Suppressor macrophage treated with lipopolysaccharide for 1 hour (primary cell): ENCODE measurements around the gene DCBLD2.

Experiments used
- DNase-seq, 3 donors: peaks; one replicate each; pipeline ENCODE4 v3.0.0-alpha.2; 2020 to 2022

DCBLD2 gene

DNA sequence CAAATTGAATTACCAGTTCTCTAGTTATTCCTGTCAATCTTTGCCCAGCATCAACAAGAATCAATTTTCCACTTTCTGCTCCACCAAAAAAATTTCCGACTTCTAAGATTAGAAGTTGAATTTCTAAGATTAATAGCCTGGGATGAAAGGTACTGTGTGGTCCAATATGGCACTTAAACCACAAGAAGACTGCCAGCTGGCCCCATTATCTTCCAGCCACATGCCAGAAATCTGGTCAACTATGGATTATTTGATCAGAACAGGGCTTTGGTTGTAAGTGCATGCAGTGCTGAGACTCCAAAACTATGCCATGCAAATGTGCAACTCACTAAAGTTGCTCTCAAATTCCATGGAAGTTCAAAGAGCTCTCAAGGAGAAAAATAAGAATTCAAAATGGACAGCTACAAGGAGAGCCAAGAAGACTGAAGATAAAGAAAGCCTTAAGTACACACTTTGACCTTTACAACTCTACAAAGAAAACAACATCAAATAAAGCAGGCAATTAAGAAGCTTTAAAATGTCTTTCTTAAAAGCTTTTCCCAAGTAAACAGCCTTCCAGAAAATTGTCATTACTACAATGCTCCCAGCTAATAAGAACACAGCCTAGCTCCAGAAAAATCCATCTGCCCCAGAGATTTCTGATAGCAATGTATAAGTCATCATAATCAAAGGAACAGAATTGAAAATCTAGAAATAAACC, 74.1 kb downstream of the DCBLD2 start:
- DNase-seq: no peak

DNA sequence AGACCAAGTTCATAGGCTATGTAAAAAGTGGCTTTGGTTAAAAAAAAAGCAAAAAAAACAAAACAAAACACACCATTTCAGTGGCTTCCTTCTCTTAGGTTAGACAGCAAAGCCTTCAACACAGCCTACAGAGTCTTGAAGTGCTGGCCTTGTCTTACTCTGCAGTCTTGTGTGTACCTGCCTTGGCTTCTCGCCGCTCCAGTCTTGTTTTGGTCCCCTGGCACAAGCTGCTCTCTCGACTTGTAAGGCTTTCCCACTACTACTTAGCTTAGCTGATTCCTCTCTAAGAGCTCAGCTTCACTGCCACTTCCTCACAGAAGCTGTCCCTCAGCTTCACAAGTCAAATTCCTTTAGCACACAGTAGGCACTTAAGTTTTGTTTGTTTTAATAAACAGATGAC, 75.4 kb downstream of the DCBLD2 start:
- no peak for DNase-seq

DNA sequence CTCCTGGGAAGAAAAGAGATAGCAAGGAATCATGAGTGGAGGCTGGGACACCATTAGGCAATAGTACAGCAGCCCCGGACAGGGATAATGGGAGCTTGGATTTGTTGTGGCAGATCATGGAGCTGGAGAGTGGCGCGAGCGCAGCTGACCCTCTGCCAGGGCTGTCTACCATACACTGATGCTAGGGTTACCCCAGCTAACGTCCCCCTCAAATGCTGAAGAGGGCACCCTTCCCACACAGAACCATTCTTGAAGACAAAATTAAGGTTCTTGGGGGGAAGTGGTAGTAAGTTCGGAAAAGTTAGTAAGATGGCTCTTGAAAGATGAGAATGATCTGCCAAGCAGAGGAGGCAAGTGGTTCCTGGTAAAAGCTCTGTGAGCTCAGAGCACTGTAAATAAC, 77.2 kb downstream of the DCBLD2 start:
- DNase-seq: no peak

DNA sequence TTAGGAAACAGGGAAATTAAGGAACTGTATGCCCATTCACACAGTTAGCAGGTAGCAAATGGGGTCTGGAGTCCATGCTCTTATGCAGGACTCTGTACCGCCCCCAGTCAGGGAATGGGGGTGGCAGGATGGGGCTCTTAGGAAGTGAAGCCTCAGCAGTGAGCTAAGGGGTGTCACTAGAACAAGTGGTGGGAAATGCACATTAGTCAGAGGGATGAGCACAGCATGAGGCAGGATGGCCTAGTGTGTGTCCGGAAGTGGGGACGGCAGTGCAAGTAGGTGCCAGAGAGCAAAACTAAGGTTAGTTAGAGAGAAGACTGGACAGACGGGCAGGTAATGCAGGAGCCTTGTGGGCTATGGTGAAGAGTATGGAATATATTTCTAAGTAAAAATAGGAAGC, 77.7 kb downstream of the DCBLD2 start:
- DNase-seq: no peak

DNA sequence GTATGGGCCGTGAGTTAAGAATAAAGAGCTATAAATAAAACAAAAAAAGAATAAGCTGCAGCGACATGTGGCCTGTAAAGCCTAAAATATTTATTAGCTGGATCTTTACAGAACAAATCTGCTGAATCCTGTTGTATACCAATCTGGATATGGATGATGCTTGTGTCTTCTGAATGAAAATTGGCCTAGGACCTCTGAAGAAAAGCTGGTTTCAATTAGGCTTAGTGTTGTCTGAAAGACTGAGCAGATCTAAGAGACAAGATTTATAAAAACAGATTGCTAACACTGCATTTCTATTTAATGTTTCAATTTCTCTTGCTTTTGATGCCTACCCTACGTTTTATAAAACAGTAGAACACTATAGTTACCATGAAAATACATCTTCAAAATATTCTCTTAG, 80.4 kb downstream of the DCBLD2 start:
- DNase-seq: no peak

DNA sequence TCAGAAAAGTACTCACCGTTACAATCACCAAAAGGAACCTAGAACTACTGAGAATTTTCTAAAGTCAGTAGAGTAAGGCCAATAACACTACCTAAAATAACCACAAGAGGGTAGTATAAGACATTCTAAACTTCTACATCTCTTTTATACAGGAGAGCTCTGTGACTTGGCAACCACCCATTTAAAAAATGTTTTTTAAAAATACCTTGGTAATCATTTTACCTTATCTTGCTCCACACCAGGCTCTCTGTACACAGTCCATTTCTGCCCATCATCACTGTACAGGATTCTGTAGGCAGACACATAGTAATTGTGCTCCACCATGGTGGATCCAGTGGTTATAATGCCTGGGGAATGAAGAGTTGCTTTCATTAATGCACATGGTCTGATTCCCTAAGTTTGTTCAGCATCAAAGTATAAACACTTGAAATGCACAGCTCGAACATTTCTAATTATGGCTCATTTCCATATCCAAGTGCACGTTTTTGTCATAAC, 83.9 kb downstream of the DCBLD2 start:
- peak; percentile 48 to 76 (median 76) for DNase-seq

DNA sequence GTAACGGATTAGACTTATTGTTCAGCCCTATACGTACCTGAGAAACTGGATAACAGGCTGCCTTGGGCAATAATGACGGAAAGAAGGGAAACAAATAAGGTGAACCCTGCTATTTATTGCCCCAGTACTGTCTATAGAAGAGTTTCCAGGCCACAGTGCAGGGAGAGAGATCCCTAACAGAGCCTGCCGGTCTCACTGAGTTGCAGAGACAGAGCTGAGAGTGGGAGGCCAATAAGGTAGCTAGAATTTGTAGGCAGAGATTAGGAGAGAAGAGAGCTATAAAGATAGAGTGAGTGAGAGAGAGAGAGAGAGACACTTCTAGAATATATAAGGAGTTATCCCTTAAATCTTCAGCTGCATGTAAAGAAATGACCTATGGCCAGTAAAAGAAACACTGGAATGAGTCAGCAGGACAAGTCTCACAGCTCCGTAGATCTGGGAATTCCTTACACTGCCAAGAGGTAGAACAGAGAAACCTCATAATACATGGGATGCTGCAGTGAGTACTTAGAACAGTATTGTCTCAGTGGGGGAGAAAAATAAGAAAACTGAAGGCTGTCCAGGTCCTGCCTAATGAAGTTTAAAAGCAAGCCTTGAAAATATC, 86.6 kb downstream of the DCBLD2 start:
- no peak for DNase-seq

DNA sequence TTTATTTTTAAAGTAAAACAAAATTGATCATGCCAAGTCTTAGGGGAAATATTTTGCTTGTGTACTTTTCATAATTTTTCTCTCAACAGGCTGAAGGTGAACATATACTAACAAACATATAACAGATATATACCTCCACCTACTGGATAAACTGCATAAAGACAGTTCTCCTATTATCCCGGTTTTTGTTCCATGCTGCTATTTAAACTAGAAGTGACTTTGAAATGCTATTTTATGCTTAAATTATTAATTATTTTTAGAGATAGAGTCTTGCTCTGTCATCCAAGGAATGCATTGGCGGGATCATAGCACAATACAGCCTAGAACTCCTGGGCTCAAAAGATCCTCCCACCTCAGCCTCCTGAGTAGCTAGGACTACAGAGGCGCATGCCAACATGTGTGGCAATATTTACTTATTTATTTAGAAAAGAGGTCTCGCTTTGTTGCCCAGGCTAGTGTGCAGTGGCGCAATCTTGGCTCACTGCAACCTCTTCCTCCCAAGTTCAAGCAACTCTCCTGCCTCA, 88.6 kb downstream of the DCBLD2 start:
- peak; percentile 18 to 72 (median 71) for DNase-seq

DNA sequence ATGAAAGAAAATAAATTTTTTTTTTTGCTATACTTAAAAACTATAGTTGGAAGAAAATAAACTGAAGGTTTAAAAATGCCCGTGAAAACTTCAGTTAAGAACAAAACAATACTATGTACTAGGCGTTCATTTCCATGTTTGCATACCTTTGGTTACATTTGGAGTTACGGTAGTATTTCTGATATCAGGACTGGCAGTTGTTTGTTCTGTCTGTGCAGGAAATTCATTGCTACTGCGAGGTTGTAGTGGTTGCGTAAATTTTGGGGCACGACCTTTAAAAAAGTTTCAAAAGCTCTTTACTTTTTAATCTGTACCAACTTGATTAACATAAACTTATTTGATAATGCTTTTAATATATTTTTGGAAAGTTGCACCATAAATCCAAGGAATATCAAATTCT, 90.4 kb downstream of the DCBLD2 start:
- DNase-seq: no peak

DNA sequence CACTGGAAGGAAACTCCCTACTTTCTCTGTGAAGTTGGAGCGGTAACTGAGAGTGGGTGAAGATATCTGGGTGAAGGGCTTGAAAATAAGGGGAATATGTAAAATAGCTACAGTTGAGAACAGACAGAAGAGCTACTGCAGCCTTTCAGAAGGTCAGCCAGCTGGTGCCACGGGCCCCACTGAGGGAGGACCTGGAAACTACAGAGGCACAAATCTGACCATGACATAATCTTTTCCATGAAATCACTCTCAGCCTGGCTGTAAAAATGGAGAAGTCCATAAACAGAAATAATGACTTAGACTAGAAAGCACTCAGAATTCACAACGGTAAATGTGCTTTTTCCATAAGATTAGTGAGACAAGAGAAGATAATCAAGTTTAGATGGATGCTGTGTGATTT, 91.9 kb downstream of the DCBLD2 start:
- DNase-seq: peak; percentile 90 to 95 (median 90)

DNA sequence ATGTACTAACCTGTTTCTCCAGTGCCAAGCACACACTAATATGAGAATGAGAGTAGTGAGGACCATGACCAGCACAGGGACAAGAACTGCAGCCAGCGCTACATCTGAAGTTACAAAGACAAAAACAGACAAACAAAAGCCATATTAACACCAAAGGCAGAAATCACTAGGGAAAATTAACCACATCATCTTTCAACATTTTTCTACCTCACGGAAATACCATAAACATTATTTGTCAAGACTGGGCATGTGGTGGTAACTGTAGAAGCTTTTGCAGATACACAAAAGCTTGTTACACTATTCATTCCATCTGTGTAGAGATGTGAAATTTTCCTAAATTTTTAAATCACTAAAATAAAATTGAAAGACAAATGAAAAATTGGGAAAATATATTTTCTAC, 93.4 kb downstream of the DCBLD2 start:
- DNase-seq: no peak

DNA sequence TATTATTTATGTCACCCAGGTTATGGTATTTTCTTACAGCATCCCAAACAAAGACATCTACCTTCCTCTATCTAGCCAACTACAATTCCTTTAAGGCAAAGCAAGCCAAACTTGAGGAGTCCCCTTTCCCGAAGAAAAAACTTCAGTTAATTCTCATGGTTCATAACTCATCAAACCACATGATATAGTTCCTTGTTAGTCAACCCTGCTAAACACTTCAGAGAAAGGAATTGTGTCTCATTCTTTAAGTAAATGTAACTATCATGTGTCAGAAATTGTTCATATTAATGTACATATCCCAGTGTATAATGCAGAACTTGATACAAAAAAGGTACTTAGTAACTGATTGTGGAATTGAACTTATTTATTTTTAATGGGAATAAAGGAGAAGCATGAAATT, 93.9 kb downstream of the DCBLD2 start:
- peak; percentile 49 to 83 (median 81) for DNase-seq

DNA sequence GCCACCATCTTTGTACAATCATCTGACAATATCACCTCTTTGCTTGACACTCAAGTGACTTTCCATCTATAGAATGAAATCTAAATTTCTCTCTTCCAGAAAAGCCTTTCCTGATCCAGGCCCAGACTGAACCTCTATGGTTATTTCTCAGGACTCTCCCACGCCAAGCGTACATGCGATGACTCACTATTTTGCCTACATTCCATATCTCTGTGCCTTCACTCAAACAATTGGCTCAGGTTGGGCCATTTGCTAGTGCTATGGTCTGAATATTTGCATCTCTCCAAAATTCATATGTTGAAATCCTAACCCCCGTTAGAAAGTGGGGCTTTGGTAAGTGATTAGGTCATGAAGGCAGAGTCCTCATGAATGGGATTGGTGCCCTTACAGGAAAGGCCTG, 94.5 kb downstream of the DCBLD2 start:
- DNase-seq: peak in 2 of 3 donors; percentile 25 to 35

DNA sequence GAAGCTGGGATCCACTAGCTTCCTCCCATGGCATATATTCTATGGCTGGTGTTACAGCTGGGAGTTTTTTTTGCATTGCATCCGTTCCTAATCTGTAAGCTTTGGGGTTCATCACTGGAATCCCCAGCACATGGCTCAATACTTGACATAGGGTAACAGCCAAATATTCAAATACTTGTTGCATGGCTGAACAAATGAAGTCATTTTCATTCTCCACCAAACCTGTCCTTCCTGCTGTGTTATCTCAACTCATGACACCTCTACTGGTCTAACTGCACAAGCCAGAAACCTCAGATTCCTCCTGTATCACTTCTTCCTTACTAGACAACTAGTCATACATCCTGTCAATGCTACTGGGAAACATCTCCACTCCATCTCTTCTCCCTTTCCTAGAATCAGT, 95.0 kb downstream of the DCBLD2 start:
- DNase-seq: peak; percentile 57 to 74 (median 69)

DNA sequence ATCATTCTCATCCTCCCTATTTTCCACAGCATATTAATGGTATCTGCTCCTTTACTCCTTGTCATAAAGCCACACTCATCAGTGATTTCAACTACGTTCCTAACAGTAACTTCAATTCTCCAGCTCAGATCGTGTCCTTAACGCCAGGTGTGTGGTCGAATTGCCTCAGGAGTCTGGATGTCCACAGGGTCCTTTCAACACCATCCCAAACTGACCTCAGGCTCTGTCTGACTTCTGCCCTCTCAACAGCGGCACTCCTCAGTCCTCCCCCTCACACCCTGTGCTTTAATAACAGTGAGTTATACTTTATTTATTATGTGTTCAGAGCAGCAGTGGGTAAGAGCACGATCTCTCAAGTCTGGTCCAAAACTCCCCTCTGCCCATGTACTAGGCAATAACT, 95.9 kb downstream of the DCBLD2 start:
- no peak for DNase-seq

DNA sequence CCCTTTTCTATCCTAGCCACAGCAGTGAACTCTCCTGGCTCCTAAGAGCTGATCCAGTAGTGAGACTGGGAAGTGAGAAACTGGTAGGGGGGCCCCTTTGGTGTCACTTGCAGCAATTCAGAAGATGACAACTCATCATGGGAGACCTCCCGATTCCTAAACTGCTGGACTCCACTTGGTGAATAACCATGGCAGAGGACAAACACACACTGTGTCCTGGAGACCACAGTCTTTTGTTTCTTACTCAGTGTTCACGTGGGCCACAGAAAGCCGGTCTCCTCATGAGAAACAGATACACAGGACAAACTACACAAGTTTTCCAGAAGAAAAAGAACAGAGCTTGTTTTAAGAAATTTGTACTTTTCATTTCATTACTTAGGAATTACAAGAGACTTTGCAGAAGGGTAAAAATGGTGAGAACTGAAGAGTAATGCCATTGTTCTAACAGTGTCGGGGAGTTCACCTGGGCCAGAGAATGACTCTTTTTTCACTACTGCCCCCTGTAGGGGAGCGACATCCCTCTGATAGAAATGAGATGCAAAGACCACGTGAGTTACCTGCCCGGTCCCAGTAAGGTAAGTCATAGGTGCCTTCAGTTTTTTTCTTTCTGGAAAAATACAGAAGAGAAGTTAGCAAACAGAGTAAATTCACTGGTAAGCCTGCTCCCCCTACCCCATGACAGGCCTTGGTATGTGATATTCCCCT, 100.3 kb downstream of the DCBLD2 start:
- DNase-seq: no peak

DNA sequence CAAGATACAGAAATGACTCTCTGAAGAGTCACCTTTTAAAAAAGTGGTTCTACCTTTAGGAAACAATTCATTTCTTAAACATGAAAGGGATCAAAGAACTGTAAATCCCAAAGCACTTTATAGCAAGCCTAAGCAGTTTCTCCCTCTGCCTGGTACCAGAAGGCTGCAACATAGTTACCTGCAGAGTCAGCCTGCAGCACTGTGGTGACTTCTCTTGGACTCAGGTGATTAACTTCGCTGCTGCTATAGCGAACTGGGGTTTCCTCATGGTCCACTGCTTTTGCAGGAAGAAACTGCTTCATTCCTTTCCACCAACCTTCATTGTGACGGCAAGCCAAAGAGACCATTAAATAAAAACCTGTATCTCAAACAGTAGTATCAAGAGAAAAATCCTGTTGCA, 101.1 kb downstream of the DCBLD2 start:
- DNase-seq: no peak

DNA sequence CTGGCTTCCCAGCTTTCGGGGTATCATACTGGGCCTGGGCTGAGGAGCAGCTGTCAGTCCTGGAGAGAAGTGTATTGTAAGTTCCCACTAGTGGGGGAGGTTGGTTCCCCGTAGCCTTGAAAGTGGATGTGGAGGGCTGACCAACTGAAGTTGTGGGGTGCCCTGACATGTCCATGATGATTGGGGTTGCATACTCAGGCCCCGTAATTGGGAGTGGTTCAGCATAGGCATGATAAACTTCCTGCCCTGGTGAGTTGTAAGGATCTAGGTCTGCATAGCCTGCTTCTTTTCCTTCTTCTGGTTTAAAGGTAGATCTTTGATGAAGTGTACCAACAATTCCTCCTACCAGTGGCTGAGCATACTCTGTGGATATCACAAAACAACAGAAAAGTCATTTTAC, 102.0 kb downstream of the DCBLD2 start:
- DNase-seq: no peak

DNA sequence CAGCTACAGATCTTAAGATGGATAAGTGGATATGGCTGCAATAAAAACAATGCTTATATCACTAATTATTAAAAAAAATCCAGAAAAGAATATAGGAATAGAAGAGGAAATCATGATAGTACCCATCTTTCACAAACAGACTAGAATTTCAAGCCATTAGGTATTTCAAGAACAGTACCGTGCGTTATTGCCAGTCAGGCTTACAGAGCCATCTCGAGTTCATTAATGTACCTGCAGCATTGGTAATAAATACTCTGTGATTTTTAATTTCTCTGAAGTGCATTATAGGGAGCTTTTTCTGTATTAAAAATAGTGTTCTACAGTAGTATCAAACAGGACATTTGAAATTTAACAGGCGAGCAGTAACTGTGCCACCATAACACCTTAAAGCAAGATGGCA, 102.7 kb downstream of the DCBLD2 start:
- no peak for DNase-seq

DNA sequence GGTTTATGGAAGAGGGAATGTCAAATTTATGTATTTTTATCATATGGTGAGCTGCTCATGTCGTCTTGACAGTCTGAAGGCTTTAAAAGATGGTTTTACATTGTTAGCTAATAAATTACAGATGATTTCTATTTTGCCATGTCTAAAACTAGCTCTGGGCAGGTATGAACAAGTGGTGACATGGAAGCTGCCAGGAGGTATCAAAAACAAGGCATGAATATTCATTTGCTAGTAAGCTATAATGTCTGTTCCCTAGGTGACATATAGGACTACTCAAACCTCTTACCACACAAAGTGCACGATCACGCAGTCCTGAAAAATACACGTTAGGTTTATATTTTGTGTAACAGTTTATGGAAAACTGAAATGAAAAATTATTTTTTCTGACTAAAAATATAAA, 103.6 kb downstream of the DCBLD2 start:
- no peak for DNase-seq

DNA sequence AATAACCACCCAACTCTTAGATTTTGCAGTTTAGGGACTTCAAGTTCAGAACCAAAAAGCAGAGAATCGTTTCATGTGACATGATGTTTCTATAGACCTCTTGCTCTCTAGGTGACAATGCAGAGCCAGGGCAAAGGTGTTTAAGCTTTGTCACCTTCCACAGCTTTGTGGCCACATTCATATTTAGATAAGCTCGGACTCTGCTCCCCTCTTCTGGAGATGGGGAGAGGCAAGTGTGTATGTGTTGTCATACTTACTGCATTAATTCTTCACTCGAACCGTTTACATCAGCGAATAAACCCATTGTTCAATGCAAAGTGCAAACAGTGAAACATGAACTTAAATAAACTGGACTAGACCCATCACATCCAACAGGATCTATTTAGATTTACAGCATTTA, 105.2 kb downstream of the DCBLD2 start:
- DNase-seq: no peak

DNA sequence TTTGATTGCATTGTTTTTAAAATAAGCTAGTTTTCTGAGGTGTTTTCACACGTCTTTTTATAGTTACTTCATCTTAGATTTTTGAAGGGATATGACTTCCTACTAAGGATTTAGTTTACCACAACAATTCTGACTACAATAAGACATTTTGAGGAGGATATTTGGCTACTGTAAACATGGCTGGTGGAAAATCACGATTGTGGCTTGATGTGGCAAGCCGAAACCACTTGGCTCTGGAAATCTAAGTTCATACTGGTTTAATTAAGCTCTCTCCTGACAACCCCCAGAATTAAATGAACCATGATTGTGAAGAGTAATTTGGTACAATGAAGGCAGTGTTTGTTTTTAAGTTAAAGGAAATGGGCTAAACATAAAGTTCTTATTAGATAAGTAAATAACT, 107.5 kb downstream of the DCBLD2 start:
- no peak for DNase-seq

DNA sequence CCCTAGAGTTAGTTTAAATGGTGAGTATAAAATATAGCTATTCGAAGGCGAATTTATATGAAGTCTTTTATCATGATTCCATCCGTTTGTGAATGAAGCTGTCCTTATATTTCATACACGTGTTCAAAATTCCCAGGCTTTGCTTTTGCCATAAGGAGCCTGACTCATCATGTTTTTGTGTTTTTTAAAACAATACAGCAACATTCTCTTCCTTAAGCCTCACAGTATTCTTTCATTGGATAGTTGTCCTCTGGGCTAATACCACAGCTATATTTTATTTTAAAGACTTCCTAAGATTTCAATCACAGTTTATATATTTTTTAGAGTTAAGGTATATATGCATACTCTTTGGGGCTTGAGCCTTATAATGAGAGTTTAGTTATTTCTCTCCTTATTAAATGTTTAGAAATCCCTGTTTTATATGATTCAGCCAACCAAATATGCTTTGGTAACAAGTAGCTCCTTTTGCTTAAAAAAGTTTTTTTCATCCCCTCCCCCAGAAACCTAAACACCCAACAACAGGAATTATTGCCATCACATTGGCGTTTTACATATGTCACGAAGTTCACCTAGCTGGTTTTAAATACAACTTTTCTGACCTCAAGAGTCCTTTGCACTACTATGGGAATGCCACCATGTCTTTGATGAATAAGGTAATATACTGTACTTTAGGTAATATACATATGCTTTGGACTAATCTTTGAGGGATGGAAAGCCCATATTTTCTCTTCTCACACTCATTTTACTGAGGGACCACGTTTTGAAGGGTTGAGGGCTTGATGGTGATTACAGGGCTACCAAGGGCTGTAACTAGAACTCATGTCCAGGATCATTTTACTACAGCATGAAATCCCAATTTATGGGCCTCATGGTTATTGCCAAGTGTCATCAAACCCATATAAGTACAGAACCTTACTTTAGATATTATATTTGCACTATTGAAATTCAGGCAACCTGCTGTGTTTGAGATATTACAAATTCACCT, 109.9 kb downstream of the DCBLD2 start:
- DNase-seq: no peak
